Measurements from ENCODE around the gene ACP7.

- no peak for TF ChIP-seq PPARA (CRISPR knock-in tag; IDR thresholded peaks at IDR 0.05; ENCODE audit: borderline replicate concordance)
- no peak for TF ChIP-seq ARNTL (CRISPR knock-in tag; IDR thresholded peaks at IDR 0.05; ENCODE audit: borderline replicate concordance, low read depth)
- TF ChIP-seq TOX (CRISPR knock-in tag; IDR thresholded peaks at IDR 0.05; ENCODE audit: borderline replicate concordance): no peak
- TF ChIP-seq SNAI2 (CRISPR knock-in tag; IDR thresholded peaks at IDR 0.05): no peak
- TF ChIP-seq CREB5 (CRISPR knock-in tag; IDR thresholded peaks at IDR 0.05; ENCODE audit: low read depth): no peak
- TF ChIP-seq ZFP30 (CRISPR knock-in tag; IDR thresholded peaks at IDR 0.05): no peak
- no peak for TF ChIP-seq RARB (CRISPR knock-in tag; IDR thresholded peaks at IDR 0.05)
- TF ChIP-seq OSR1 (CRISPR knock-in tag; IDR thresholded peaks at IDR 0.05): no peak
Observed at GRCh38 chr19:39126312-39127187, 42.4 kb downstream of the ACP7 start.
